Upper lobe of left lung (tissue), 6 donors: Measurements from ENCODE around the gene TBCB. TPM values are rescaled to one million over a fixed set of nuclear protein-coding genes. Genes with fewer than 3 reads are reported as not detected.
"Not testable (repeated sequence)": the region's sequence is repeated elsewhere in the genome, so short reads cannot be mapped to it uniquely, and the experiment has no call there.

Experiments used
- ATAC-seq, 2 donors: fragments of 200-7000 bp; cut with Tn5 transposase; one replicate each; pipeline ENCODE4 v1.9.1; 2022; ENCODE audit warnings: mild to moderate bottlenecking in 2 of 2, moderate library complexity in 2 of 2; ENCODE audit not compliant: low FRiP score in 2 of 2
- DNase-seq, 2 donors: peaks; one replicate each; pipeline ENCODE4 v3.0.0-alpha.2; 2019 to 2020
- H3K27ac ChIP-seq, 4 donors: fragments of 200-600 bp; sonication (generic); one replicate each; pipeline ENCODE4 v1.5.1; 2016 to 2019
- H3K27me3 ChIP-seq, 4 donors: fragments of 200-600 bp; sonication (generic); one replicate each; pipeline ENCODE4 v1.5.1; 2017 to 2019
- H3K36me3 ChIP-seq, 4 donors: fragments of 200-600 bp; sonication (generic); one replicate each; pipeline ENCODE4 v1.5.1; 2016 to 2019
- H3K4me1 ChIP-seq, 4 donors: fragments of 200-600 bp; sonication (generic); one replicate each; pipeline ENCODE4 v1.5.1; 2018 to 2019
- H3K4me3 ChIP-seq, 4 donors: fragments of 200-600 bp; sonication (generic); one replicate each; pipeline ENCODE4 v1.5.1; 2017 to 2019; ENCODE audit warnings: mild to moderate bottlenecking in 2 of 4, moderate library complexity in 1 of 4
- H3K9me3 ChIP-seq, 4 donors: fragments of 200-600 bp; sonication (generic); one replicate each; pipeline ENCODE4 v1.5.1; 2018 to 2019
- EP300 ChIP-seq, 4 donors: sonication (generic); formaldehyde crosslinking; IDR thresholded peaks; one replicate each; pipeline ENCODE4 v1.5.1; 2017; ENCODE audit warnings: antibody characterized with exemption in 4 of 4, control low read depth in 2 of 4
- POLR2A ChIP-seq, 4 donors: fragments of 450-650 bp; IDR thresholded peaks; one replicate each; pipeline ENCODE4 v1.5.1; 2016 to 2017; ENCODE audit warnings: antibody characterized with exemption in 4 of 4, mild to moderate bottlenecking in 2 of 4
- POLR2AphosphoS5 ChIP-seq, 2 donors: sonication (generic); formaldehyde crosslinking; IDR thresholded peaks; one replicate each; pipeline ENCODE4 v1.5.1; 2017; ENCODE audit warnings: antibody characterized with exemption in 2 of 2
- WGBS, 2 donors: methylation state at CpG; one replicate each; pipeline ENCODE4 v1.1.5; 2017 to 2018; 5-methylcytosine and 5-hydroxymethylcytosine counted together
- total RNA-seq, 6 donors: library from RNA; depleted of rRNA in 4 of 6; stranded (reverse); fragments of >200 nt in 4 of 6; gene quantifications; one replicate each; pipeline versions ENCODE4 v1.1.0 to v1.2.1, GENCODE V29; 2016 to 2021
- TF ChIP-seq, protein P1 (sequence below), 6 experiments: fragments of 450-650 bp in 4 of 6; fragments of 200-600 bp in 2 of 6; sonication (generic) in 2 of 6; IDR thresholded peaks; one replicate each; pipeline ENCODE4 v1.5.1; 2016 to 2019; ENCODE audit warnings: antibody characterized with exemption in 6 of 6
- donor health status: DM: no; HTN: no; CAD: no; lungs with moderate emphysema.
- donor health status: DM: no; HTN: yes; CAD: no; lungs with severe emphysema.

TBCB gene
- total RNA-seq, 6 donors from 2014 or later: 31.4 to 151 (median 109) TPM

DNA sequence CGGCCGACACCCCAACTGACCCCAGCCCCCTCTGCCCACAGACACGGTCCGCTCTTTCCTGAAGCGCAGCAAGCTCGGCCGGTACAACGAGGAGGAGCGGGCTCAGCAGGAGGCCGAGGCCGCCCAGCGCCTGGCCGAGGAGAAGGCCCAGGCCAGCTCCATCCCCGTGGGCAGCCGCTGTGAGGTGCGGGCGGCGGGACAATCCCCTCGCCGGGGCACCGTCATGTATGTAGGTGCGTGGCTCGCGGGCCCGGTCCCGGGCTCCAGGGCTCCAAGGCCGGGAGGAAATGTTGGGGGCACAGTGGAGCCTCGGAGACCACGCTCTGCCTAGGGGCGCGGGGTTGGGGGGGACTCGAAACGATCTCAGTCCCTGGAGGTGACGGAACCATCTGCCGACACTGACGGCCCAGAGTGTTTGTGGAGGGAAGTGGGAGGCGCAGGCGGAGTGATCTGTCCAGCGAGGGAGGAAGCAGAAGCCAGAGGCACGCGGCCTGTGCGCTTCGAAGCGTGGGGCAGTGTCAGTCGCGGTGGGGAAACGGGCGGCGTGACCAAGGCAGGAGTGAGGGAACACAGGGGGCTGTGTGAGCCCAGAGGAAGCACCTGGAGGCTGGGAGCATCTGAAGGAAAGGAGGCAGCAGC, 6.3 kb downstream of the TBCB start:
- H3K9me3 ChIP-seq: no peaks in the 10 kb centered on the region
- DNase-seq (peak in 1 of 2 donors; percentile 77), ATAC-seq (peak in 1 of 2 donors; percentile 7)
- 81 to 84% methylated on average over 36 to 43 of the region's 49 CpGs for WGBS, 2 donors
- no peak overlapping the region for H3K4me3 ChIP-seq
- H3K4me1 ChIP-seq: peaks cover 0 to 8% (median 5%) of the 10 kb centered on the region in 4 donors
- peaks cover 9 to 92% (median 52%) of the 10 kb centered on the region in 4 donors for H3K36me3 ChIP-seq
- TF ChIP-seq POLR2AphosphoS5 (IDR thresholded peaks at IDR 0.05) (no peak), EP300 (IDR thresholded peaks at IDR 0.05) (no peak), POLR2A (IDR thresholded peaks at IDR 0.05) (no peak)
- TF ChIP-seq, protein P1, sequence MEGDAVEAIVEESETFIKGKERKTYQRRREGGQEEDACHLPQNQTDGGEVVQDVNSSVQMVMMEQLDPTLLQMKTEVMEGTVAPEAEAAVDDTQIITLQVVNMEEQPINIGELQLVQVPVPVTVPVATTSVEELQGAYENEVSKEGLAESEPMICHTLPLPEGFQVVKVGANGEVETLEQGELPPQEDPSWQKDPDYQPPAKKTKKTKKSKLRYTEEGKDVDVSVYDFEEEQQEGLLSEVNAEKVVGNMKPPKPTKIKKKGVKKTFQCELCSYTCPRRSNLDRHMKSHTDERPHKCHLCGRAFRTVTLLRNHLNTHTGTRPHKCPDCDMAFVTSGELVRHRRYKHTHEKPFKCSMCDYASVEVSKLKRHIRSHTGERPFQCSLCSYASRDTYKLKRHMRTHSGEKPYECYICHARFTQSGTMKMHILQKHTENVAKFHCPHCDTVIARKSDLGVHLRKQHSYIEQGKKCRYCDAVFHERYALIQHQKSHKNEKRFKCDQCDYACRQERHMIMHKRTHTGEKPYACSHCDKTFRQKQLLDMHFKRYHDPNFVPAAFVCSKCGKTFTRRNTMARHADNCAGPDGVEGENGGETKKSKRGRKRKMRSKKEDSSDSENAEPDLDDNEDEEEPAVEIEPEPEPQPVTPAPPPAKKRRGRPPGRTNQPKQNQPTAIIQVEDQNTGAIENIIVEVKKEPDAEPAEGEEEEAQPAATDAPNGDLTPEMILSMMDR (IDR thresholded peaks at IDR 0.05): no peak
- no peak overlapping the region for H3K27ac ChIP-seq
- no peaks in the 10 kb centered on the region for H3K27me3 ChIP-seq

GRCh38 chr19:36125557-36125956, 10.3 kb downstream of the TBCB start:
- WGBS, 2 donors: 77 to 83% methylated on average over 9 of the region's 9 CpGs
- TF ChIP-seq POLR2A (IDR thresholded peaks at IDR 0.05) (no peak), EP300 (IDR thresholded peaks at IDR 0.05) (no peak)
- TF ChIP-seq, protein P1 (IDR thresholded peaks at IDR 0.05): no peak
- ATAC-seq (no peak), DNase-seq (no peak)
- Histone ChIP-seq H3K9me3 (no peaks in the 10 kb centered on the region), H3K36me3 (peaks cover 6 to 54% (median 40%) of the 10 kb centered on the region in 4 donors), H3K4me3 (no peak overlapping the region), H3K27me3 (no peaks in the 10 kb centered on the region), H3K27ac (no peak overlapping the region), H3K4me1 (peaks cover 15 to 24% (median 20%) of the 10 kb centered on the region in 4 donors)

DNA sequence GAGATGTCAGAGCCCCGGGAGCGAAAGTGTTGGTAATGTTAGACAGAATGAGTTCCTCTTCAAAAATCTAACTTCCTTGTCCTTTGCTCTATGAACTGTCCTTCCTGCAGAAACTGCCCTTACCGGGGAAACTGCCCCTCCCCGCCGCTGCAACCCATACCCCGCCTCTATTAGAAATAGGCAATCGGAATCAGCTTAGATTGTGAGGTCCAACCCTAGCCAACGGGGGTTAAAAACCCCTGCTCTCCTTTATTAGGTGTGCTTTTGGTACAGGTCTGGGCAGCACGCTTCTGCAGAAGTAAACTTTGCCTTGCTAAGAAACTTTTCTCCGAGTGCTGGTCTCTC, 13.1 kb downstream of the TBCB start:
- ATAC-seq: peak in 1 of 2 donors; percentile 58
- TF ChIP-seq EP300 (IDR thresholded peaks at IDR 0.05) (no peak), POLR2A (IDR thresholded peaks at IDR 0.05) (no peak), POLR2AphosphoS5 (IDR thresholded peaks at IDR 0.05) (no peak)
- TF ChIP-seq, protein P1 (IDR thresholded peaks at IDR 0.05): no peak
- H3K4me1 ChIP-seq: peaks cover 24 to 45% (median 37%) of the 10 kb centered on the region in 4 donors

DNA sequence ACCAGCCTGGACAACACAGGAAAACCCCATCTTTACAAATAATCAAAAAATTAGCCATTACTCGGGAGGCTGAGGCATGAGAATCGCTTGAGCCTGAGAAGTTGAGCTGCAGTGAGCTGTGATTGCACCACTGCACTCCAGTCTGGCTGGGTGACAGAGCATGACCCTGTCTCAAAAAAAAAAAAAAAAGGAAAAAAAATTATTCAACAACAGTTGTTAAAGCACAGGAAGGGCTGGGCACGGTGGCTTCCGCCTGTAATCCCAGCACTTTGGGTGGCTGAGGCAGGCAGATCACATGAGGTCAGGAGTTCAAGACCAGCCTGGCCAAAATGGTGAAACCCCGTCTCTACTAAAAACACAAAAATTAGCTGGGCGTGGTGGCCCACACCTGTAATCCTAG, 16.0 kb downstream of the TBCB start:
- peak in 1 of 2 donors; percentile 71 for DNase-seq
- Histone ChIP-seq H3K4me1 (peaks cover 24 to 46% (median 38%) of the 10 kb centered on the region in 4 donors), H3K27ac (peak overlapping the region in 3 of 4 donors; percentile 29 to 55 (median 30))
- WGBS, 2 donors: 30 to 44% methylated on average over 6 of the region's 6 CpGs
- not testable (repeated sequence) for H3K36me3 ChIP-seq, H3K9me3 ChIP-seq, H3K27me3 ChIP-seq, H3K4me3 ChIP-seq, ATAC-seq
- TF ChIP-seq POLR2AphosphoS5 (IDR thresholded peaks at IDR 0.05) (peak; percentile 33 to 46), EP300 (IDR thresholded peaks at IDR 0.05) (peak in 1 of 4 donors; percentile 27)

More for the DNA sequence above, 13.1 kb downstream of the TBCB start:
- H3K4me3 ChIP-seq: peak overlapping the region; percentile 12 to 57 (median 50)
- peak overlapping the region; percentile 91 to 96 (median 92) for H3K27ac ChIP-seq
- 8 to 10% methylated on average over 10 of the region's 10 CpGs for WGBS, 2 donors
- peak in 1 of 2 donors; percentile 39 for DNase-seq
- H3K9me3 ChIP-seq: no peaks in the 10 kb centered on the region
- peaks cover 6 to 27% (median 22%) of the 10 kb centered on the region in 4 donors for H3K36me3 ChIP-seq
- H3K27me3 ChIP-seq: no peaks in the 10 kb centered on the region

- H3K4me1 ChIP-seq: peaks cover 13 to 44% (median 35%) of the 10 kb centered on the region in 4 donors
- 85 to 97% methylated on average over 3 to 4 of the region's 4 CpGs for WGBS, 2 donors
These were observed 19.6 kb downstream of the TBCB start for GRCh38 chr19:36134867-36135266.

More at GRCh38 chr19:36134867-36135266, 19.6 kb downstream of the TBCB start:
- H3K27me3 ChIP-seq, DNase-seq, H3K36me3 ChIP-seq, ATAC-seq, H3K9me3 ChIP-seq, H3K27ac ChIP-seq, H3K4me3 ChIP-seq: not testable (repeated sequence)
